ENCODE results near the gene MTFR2.

The MTFR2 gene

GRCh38 chr6:136251394-136251793, 1.3 kb upstream of the MTFR2 start:
- TF ChIP-seq ZBTB7A (IDR thresholded peaks at IDR 0.05; ENCODE audit: low read depth): no peak
- no peak for TF ChIP-seq CREB1 (IDR thresholded peaks at IDR 0.05; ENCODE audit: low read depth)
- TF ChIP-seq, protein P1, sequence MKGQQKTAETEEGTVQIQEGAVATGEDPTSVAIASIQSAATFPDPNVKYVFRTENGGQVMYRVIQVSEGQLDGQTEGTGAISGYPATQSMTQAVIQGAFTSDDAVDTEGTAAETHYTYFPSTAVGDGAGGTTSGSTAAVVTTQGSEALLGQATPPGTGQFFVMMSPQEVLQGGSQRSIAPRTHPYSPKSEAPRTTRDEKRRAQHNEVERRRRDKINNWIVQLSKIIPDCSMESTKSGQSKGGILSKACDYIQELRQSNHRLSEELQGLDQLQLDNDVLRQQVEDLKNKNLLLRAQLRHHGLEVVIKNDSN (IDR thresholded peaks at IDR 0.05): no peak
- no peak for TF ChIP-seq NFIC (IDR thresholded peaks at IDR 0.05)
- no peak for TF ChIP-seq REST (IDR thresholded peaks at IDR 0.05; ENCODE audit: low read depth)
- TF ChIP-seq EGR1 (IDR thresholded peaks at IDR 0.05): no peak
- no peak for TF ChIP-seq TCF12 (IDR thresholded peaks at IDR 0.05; ENCODE audit: low read depth)
- TF ChIP-seq FOXM1 (IDR thresholded peaks at IDR 0.05; ENCODE audit: borderline replicate concordance, low read depth): no peak
- no peak for TF ChIP-seq TEAD4 (IDR thresholded peaks at IDR 0.05)
- no peak for TF ChIP-seq YY1 (IDR thresholded peaks at IDR 0.05; ENCODE audit: low read depth)
- no peak for TF ChIP-seq EP300 (IDR thresholded peaks at IDR 0.05; ENCODE audit: borderline replicate concordance)
- no peak for TF ChIP-seq CEBPB (IDR thresholded peaks at IDR 0.05)
- TF ChIP-seq RAD21 (IDR thresholded peaks at IDR 0.05; ENCODE audit: low read depth): no peak
- TF ChIP-seq TAF1 (IDR thresholded peaks at IDR 0.05; ENCODE audit: low read depth): no peak
- TF ChIP-seq, protein P2, sequence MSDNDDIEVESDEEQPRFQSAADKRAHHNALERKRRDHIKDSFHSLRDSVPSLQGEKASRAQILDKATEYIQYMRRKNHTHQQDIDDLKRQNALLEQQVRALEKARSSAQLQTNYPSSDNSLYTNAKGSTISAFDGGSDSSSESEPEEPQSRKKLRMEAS (IDR thresholded peaks at IDR 0.05): no peak

- TF ChIP-seq, protein P2 (IDR thresholded peaks at IDR 0.05): no peak
- TF ChIP-seq YY1 (IDR thresholded peaks at IDR 0.05; ENCODE audit: low read depth): no peak
- TF ChIP-seq RAD21 (IDR thresholded peaks at IDR 0.05; ENCODE audit: low read depth): no peak
- TF ChIP-seq, protein P1 (IDR thresholded peaks at IDR 0.05): no peak
- no peak for TF ChIP-seq NFIC (IDR thresholded peaks at IDR 0.05)
- TF ChIP-seq EGR1 (IDR thresholded peaks at IDR 0.05): no peak
Measured at GRCh38 chr6:136250686-136251008, 536 bp upstream of the MTFR2 start.

- TF ChIP-seq ZBTB7A (IDR thresholded peaks at IDR 0.05; ENCODE audit: low read depth) (no peak), REST (IDR thresholded peaks at IDR 0.05; ENCODE audit: low read depth) (no peak), TAF1 (IDR thresholded peaks at IDR 0.05; ENCODE audit: low read depth) (no peak), CEBPB (IDR thresholded peaks at IDR 0.05) (no peak), YY1 (IDR thresholded peaks at IDR 0.05; ENCODE audit: low read depth) (no peak), CREB1 (IDR thresholded peaks at IDR 0.05; ENCODE audit: low read depth) (no peak)
- TF ChIP-seq, protein P2 (IDR thresholded peaks at IDR 0.05): no peak
- TF ChIP-seq, protein P1 (IDR thresholded peaks at IDR 0.05): no peak
Measured at GRCh38 chr6:136249336-136249735, 775 bp downstream of the MTFR2 start.

- no peak for TF ChIP-seq YY1 (IDR thresholded peaks at IDR 0.05; ENCODE audit: low read depth)
- TF ChIP-seq EGR1 (IDR thresholded peaks at IDR 0.05): no peak
- TF ChIP-seq TAF1 (IDR thresholded peaks at IDR 0.05; ENCODE audit: low read depth): no peak
- TF ChIP-seq CREB1 (IDR thresholded peaks at IDR 0.05; ENCODE audit: low read depth): no peak
- TF ChIP-seq TCF12 (IDR thresholded peaks at IDR 0.05; ENCODE audit: low read depth): no peak
- TF ChIP-seq, protein P1 (IDR thresholded peaks at IDR 0.05): no peak
- no peak for TF ChIP-seq ZBTB7A (IDR thresholded peaks at IDR 0.05; ENCODE audit: low read depth)
- TF ChIP-seq CEBPB (IDR thresholded peaks at IDR 0.05): no peak
- no peak for TF ChIP-seq REST (IDR thresholded peaks at IDR 0.05; ENCODE audit: low read depth)
- TF ChIP-seq, protein P2 (IDR thresholded peaks at IDR 0.05): no peak
- no peak for TF ChIP-seq RAD21 (IDR thresholded peaks at IDR 0.05; ENCODE audit: low read depth)
- no peak for TF ChIP-seq TEAD4 (IDR thresholded peaks at IDR 0.05)
- no peak for TF ChIP-seq NFIC (IDR thresholded peaks at IDR 0.05)
- no peak for TF ChIP-seq EP300 (IDR thresholded peaks at IDR 0.05; ENCODE audit: borderline replicate concordance)
- TF ChIP-seq FOXM1 (IDR thresholded peaks at IDR 0.05; ENCODE audit: borderline replicate concordance, low read depth): no peak
Measured at GRCh38 chr6:136244061-136244616, 6.0 kb downstream of the MTFR2 start.

Data from Ishikawa (cell line).